AG04450 (cell line): ENCODE results near the gene B3GALT6. TPM values are rescaled to one million over a fixed set of nuclear protein-coding genes. Genes with fewer than 3 reads are reported as not detected.

Experiments used
- CTCF ChIA-PET: fragments of 300-600, 350-600 bp; formaldehyde crosslinking; extraction: SDS; loops from one replicate; lab custom pipeline; 2022; ENCODE audit warnings: antibody characterized with exemption, inconsistent platforms; lab: Charles Lee
- POLR2A ChIA-PET: fragments of 350-600 bp; formaldehyde crosslinking; extraction: SDS; loops from one replicate; lab custom pipeline; 2021; ENCODE audit warnings: antibody characterized with exemption, inconsistent platforms; lab: Yijun Ruan, JAX
- DNase-seq: peaks from one replicate; pipeline ENCODE4 v3.0.0-alpha.2; 2011; ENCODE audit warnings: low read depth, low spot score
- H3K27ac ChIP-seq: one replicate; pipeline ENCODE4 v1.5.1; 2012; ENCODE audit warnings: low read depth, low read length, control low read depth
- H3K27me3 ChIP-seq: one replicate; pipeline ENCODE4 v1.6.0; 2012; ENCODE audit warnings: low read length; ENCODE audit not compliant: control insufficient read depth, insufficient read depth
- H3K4me3 ChIP-seq: 2 replicates; pipeline ENCODE4 v1.5.1; 2011; ENCODE audit warnings: mild to moderate bottlenecking, low read depth, low read length, control low read depth
- H3K9me3 ChIP-seq: 2 replicates; pipeline ENCODE4 v1.5.1; 2012; ENCODE audit warnings: low read length; ENCODE audit not compliant: control insufficient read depth, insufficient read depth
- CTCF ChIP-seq: IDR thresholded peaks from 2 replicates; pipeline ENCODE4 v1.5.1; 2011; ENCODE audit warnings: low read depth, low read length, control low read depth, inconsistent platforms
- polyA minus RNA-seq: library from RNA; depleted of rRNA, polyadenylated mRNA; stranded (reverse); fragments of >200 nt; gene quantifications from 2 replicates; pipeline ENCODE4 v1.2.3, GENCODE V29; 2011; rRNA and poly(A)+ RNA removed
- polyA plus RNA-seq: library from polyadenylated mRNA; depleted of rRNA; stranded (reverse); fragments of >200 nt; gene quantifications from 2 replicates; pipeline ENCODE4 v1.2.3, GENCODE V29; 2011; rRNA removed

B3GALT6 gene
- 15.2 and 15.7 TPM in 2 replicates for polyA plus RNA-seq
- polyA minus RNA-seq, result 7.1 TPM in 2 replicates

DNA sequence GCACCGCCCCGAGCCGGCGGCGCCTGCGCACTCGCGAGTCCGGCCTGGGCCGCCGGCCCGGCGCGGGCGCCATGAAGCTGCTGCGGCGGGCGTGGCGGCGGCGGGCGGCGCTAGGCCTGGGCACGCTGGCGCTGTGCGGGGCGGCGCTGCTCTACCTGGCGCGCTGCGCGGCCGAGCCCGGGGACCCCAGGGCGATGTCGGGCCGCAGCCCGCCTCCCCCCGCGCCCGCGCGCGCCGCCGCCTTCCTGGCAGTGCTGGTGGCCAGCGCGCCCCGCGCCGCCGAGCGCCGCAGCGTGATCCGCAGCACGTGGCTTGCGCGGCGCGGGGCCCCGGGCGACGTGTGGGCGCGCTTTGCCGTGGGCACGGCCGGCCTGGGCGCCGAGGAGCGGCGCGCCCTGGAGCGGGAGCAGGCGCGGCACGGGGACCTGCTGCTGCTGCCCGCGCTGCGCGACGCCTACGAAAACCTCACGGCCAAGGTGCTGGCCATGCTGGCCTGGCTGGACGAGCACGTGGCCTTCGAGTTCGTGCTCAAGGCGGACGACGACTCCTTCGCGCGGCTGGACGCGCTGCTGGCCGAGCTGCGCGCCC lies at the start of gene B3GALT6:
B3GALT6 (plus strand) TSS at position 30 of the 588 bp plus-strand sequence; CDS start at position 72, 42 bp downstream.
- DNase-seq, result no peak
- POLR2A ChIA-PET, result no interaction called here
- CTCF ChIA-PET, result interaction anchor here (0.6 kb wide), 1 partner anchor 70 kb away, joined by 3 read pairs; no protein-coding TSS in a partner anchor
- H3K4me3 ChIP-seq, result peak within 1 kb of the TSS; percentile 91
- peak within 1 kb of the TSS; percentile 78 for H3K27ac ChIP-seq
- TF ChIP-seq CTCF, result no peak
- H3K27me3 ChIP-seq, result no peaks in the 10 kb centered on the region
- H3K9me3 ChIP-seq, result peaks cover 21% of the 10 kb centered on the region

- Histone ChIP-seq H3K4me3 (no peak overlapping the region), H3K27ac (no peak overlapping the region), H3K27me3 (peaks cover 6% of the 10 kb centered on the region), H3K9me3 (peaks cover 8% of the 10 kb centered on the region; the same call in 1 of the 2 replicates)
- DNase-seq, result no peak
- no peak for TF ChIP-seq CTCF
- POLR2A ChIA-PET, result no interaction called here
- CTCF ChIA-PET, result no interaction called here
These were observed 49.4 kb upstream of the B3GALT6 start for GRCh38 chr1:1182491-1183220.

DNA sequence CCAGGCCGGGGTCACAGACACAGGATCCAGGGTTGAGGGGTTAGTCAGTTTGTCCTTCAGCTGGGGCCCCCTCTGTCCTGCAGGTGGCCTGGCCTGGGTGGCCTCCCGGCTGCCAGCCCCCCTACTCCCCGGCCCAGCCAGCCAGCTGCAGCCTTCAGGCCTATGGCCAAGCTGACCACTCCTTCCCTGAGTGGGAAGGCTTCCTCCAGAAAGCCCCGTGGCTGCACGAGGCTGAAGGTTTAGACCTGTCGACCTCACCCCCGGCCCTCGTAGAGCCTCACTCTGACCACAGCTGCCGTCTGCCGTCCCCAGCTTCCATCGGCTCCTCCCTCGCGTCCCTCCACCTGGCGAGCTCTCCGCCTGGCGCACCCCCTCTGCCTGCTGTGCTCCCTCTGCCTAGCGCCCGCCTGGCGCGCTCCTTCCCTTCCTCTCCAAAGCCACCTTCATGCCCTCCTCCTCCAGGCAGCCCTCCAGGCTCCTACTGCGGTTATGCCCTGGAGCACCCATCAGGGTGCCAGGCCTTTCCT lies 48.8 kb upstream of the B3GALT6 start:
- CTCF ChIA-PET, result no interaction called here
- H3K4me3 ChIP-seq, result no peak overlapping the region
- H3K9me3 ChIP-seq, result peaks cover 8% of the 10 kb centered on the region; the same call in 1 of the 2 replicates
- no peak for TF ChIP-seq CTCF
- H3K27ac ChIP-seq, result no peak overlapping the region
- peaks cover 2% of the 10 kb centered on the region for H3K27me3 ChIP-seq
- no peak for DNase-seq
- POLR2A ChIA-PET, result no interaction called here

- ChIA-PET POLR2A (no interaction called here), CTCF (no interaction called here)
- no peak overlapping the region for H3K27ac ChIP-seq
- H3K9me3 ChIP-seq, result peaks cover 8% of the 10 kb centered on the region; the same call in 1 of the 2 replicates
- no peak for DNase-seq
- H3K27me3 ChIP-seq, result peaks cover 2% of the 10 kb centered on the region
- no peak for TF ChIP-seq CTCF
- H3K4me3 ChIP-seq, result no peak overlapping the region
These were observed 47.9 kb upstream of the B3GALT6 start for GRCh38 chr1:1183833-1184775.
